Measurements from ENCODE around the gene CSRNP3.
"Not testable (repeated sequence)": the region's sequence is repeated elsewhere in the genome, so short reads cannot be mapped to it uniquely, and the experiment has no call there.

CSRNP3 gene

GRCh38 chr2:165636959-165637358 lies 167.5 kb downstream of the CSRNP3 start:
- DNase-seq, result no peak

- DNase-seq, result no peak
Measured at GRCh38 chr2:165637396-165637795, 167.9 kb downstream of the CSRNP3 start.

- no peak for DNase-seq
Measured at GRCh38 chr2:165639504-165639903, 170.0 kb downstream of the CSRNP3 start.

GRCh38 chr2:165640247-165640929 lies 170.9 kb downstream of the CSRNP3 start:
- DNase-seq, result no peak

- peak; percentile 27 for DNase-seq
Measured at GRCh38 chr2:165645930-165646831, 176.7 kb downstream of the CSRNP3 start.

GRCh38 chr2:165647409-165647808 lies 177.9 kb downstream of the CSRNP3 start:
- DNase-seq, result no peak

- no peak for DNase-seq
Measured at GRCh38 chr2:165648801-165649200, 179.3 kb downstream of the CSRNP3 start.

- DNase-seq, result no peak
Measured at GRCh38 chr2:165651233-165651632, 181.7 kb downstream of the CSRNP3 start.

- DNase-seq, result no peak
Measured at GRCh38 chr2:165655661-165656060, 186.2 kb downstream of the CSRNP3 start.

GRCh38 chr2:165660361-165660760 lies 190.9 kb downstream of the CSRNP3 start:
- no peak for DNase-seq

- DNase-seq, result no peak
Measured at GRCh38 chr2:165662720-165663119, 193.2 kb downstream of the CSRNP3 start.

- no peak for DNase-seq
Measured at GRCh38 chr2:165665614-165666013, 196.1 kb downstream of the CSRNP3 start.

- not testable (repeated sequence) for DNase-seq
Measured at GRCh38 chr2:165666073-165666472, 196.6 kb downstream of the CSRNP3 start.

GRCh38 chr2:165666605-165667004 lies 197.1 kb downstream of the CSRNP3 start:
- no peak for DNase-seq

- no peak for DNase-seq
Measured at GRCh38 chr2:165667375-165667774, 197.9 kb downstream of the CSRNP3 start.

- DNase-seq, result no peak
Measured at GRCh38 chr2:165674780-165675179, 205.3 kb downstream of the CSRNP3 start.

GRCh38 chr2:165675551-165675968 lies 206.1 kb downstream of the CSRNP3 start:
- no peak for DNase-seq

- no peak for DNase-seq
Measured at GRCh38 chr2:165678882-165679281, 209.4 kb downstream of the CSRNP3 start.

- DNase-seq, result no peak
Measured at GRCh38 chr2:165679621-165680020, 210.1 kb downstream of the CSRNP3 start.

- peak; percentile 43 for DNase-seq
Measured at GRCh38 chr2:165681841-165682240, 212.3 kb downstream of the CSRNP3 start.

- peak; percentile 51 for DNase-seq
Measured at GRCh38 chr2:165682546-165682945, 213.0 kb downstream of the CSRNP3 start.

- DNase-seq, result no peak
Measured at GRCh38 chr2:165686800-165687199, 217.3 kb downstream of the CSRNP3 start.

GRCh38 chr2:165687426-165688002 lies 218.0 kb downstream of the CSRNP3 start:
- no peak for DNase-seq

- no peak for DNase-seq
Measured at GRCh38 chr2:165691615-165692014, 222.1 kb downstream of the CSRNP3 start.
